Spleen (tissue), 11 donors: ENCODE results near the gene VPS9D1. TPM values are rescaled to one million over a fixed set of nuclear protein-coding genes. Genes with fewer than 3 reads are reported as not detected.

Source experiments
- DNase-seq: peaks from one replicate; pipeline ENCODE4 v3.0.0-alpha.2; 2020
- H3K27ac ChIP-seq, 8 donors: fragments of 200-600 bp; sonication (generic) in 7 of 8; 1 replicate in 4 of 8; 2 replicates in 4 of 8; pipeline versions ENCODE4 v1.5.0 to v1.8.0; 2016 to 2021; ENCODE audit warnings: inconsistent platforms in 4 of 8, mild to moderate bottlenecking in 4 of 8, moderate library complexity in 1 of 8
- H3K27me3 ChIP-seq, 7 donors: fragments of 200-600 bp; sonication (generic) in 6 of 7; replicated peaks in 1 of 7; 1 replicate in 4 of 7; 2 replicates in 3 of 7; pipeline versions ENCODE4 v1.5.0 to v1.8.0; 2016 to 2021; ENCODE audit warnings: inconsistent platforms in 3 of 7, mild to moderate bottlenecking in 1 of 7
- H3K36me3 ChIP-seq, 6 donors: fragments of 200-600 bp; sonication (generic) in 5 of 6; 1 replicate in 4 of 6; 2 replicates in 2 of 6; pipeline versions ENCODE4 v1.5.0 to v1.8.0; 2016 to 2021; ENCODE audit warnings: inconsistent platforms in 2 of 6
- H3K4me1 ChIP-seq, 6 donors: fragments of 200-600 bp; sonication (generic) in 5 of 6; 1 replicate in 3 of 6; 2 replicates in 3 of 6; pipeline versions ENCODE4 v1.5.0 to v1.8.0; 2016 to 2021; ENCODE audit warnings: inconsistent platforms in 3 of 6
- H3K4me3 ChIP-seq, 8 donors: fragments of 200-600 bp; sonication (generic) in 7 of 8; 1 replicate in 4 of 8; 2 replicates in 4 of 8; pipeline versions ENCODE4 v1.5.0 to v1.8.0; 2016 to 2021; ENCODE audit warnings: inconsistent platforms in 4 of 8, mild to moderate bottlenecking in 4 of 8, moderate library complexity in 2 of 8
- H3K9me3 ChIP-seq, 8 donors: fragments of 200-600 bp; sonication (generic) in 7 of 8; 1 replicate in 4 of 8; 2 replicates in 4 of 8; pipeline versions ENCODE4 v1.5.0 to v1.8.0; 2016 to 2021; ENCODE audit warnings: inconsistent platforms in 4 of 8
- CTCF ChIP-seq, 11 experiments: fragments of 200-600 bp in 7 of 11; fragments of 450-650 bp in 4 of 11; sonication (generic) in 4 of 11; IDR thresholded peaks in 8 of 11; conservative IDR thresholded peaks in 3 of 11; 1 replicate in 7 of 11; 2 replicates in 4 of 11; pipeline versions ENCODE4 v1.4.0 to v1.8.0; 2016 to 2021; ENCODE audit warnings: antibody characterized with exemption in 11 of 11, inconsistent platforms in 4 of 11, mild to moderate bottlenecking in 1 of 11
- POLR2A ChIP-seq, 3 donors: fragments of 450-650 bp; IDR thresholded peaks; one replicate each; pipeline ENCODE4 v1.5.1; 2017; ENCODE audit warnings: antibody characterized with exemption in 3 of 3, mild to moderate bottlenecking in 1 of 3
- POLR2AphosphoS5 ChIP-seq, 3 donors: sonication (generic); formaldehyde crosslinking; IDR thresholded peaks; one replicate each; pipeline ENCODE4 v1.5.1; 2017; ENCODE audit warnings: antibody characterized with exemption in 3 of 3
- whole genome bisulfite sequencing, 5 donors: extraction: QIAGEN DNeasy Blood & Tissue Kit in 3 of 5; methylation state at CpG; one replicate each; pipeline versions ENCODE4 v1.1.5 to v1.1.7; 2013 to 2018; 5-methylcytosine and 5-hydroxymethylcytosine counted together
- intact Hi-C: fragments of 100-400 bp; cut with DNase I; formaldehyde crosslinking; loops from one replicate; pipeline ENCODE4 v1.15.0; 2023; ENCODE audit warnings: low total_unique reads
- polyA plus RNA-seq, 3 donors: library from polyadenylated mRNA; stranded (reverse); fragments of 200-250 nt; gene quantifications; one replicate each; pipeline ENCODE4 v1.2.1, GENCODE V29; 2013
- total RNA-seq, 7 donors: library from RNA; depleted of rRNA in 3 of 7; stranded (reverse); fragments of >200 nt in 3 of 7; fragmentation: NEBNext Ultra II Directional in 4 of 7; extraction: Animal tissue kit (Norgen Biotek cat#: 25700) in 4 of 7; gene quantifications; one replicate each; pipeline versions ENCODE4 v1.1.0 to v1.2.1, GENCODE V29; 2016 to 2021
- donor health status: healthy with polysubstance abuse.
- donor health status: DM: no; HTN: no; CAD: no; lungs with moderate emphysema.
- donor health status: DM: no; HTN: no; CAD: no.
- donor health status: Bipolar disorder and iron deficiency.
- donor health status: healthy.
- donor health status: DM: no; HTN: no; CAD: no.
- donor health status: DM: yes; HTN: yes; CAD: no.

Gene VPS9D1
- total and polyA plus RNA-seq, 10 donors: 6.0 to 37.2 (median 19.3) TPM

GRCh38 chr16:89749637-89750036, 28.9 kb upstream of the VPS9D1 start:
- intact Hi-C loops: no loop called here
- 32 to 55% (median 36%) methylated on average over 10 of the region's 10 CpGs for WGBS, 5 donors
- H3K4me1 ChIP-seq: peaks cover 3 to 16% (median 11%) of the 10 kb centered on the region in 6 donors
- peak; percentile 85 for DNase-seq
- TF ChIP-seq CTCF (IDR thresholded peaks at IDR 0.05 in 8 of 11, conservative IDR thresholded peaks at IDR 0.05 in 3 of 11) (no peak), POLR2AphosphoS5 (IDR thresholded peaks at IDR 0.05) (no peak), POLR2A (IDR thresholded peaks at IDR 0.05) (no peak)
- H3K36me3 ChIP-seq: peaks cover 0 to 91% (median 27%) of the 10 kb centered on the region in 6 donors
- peak overlapping the region in 3 of 8 donors; percentile 13 to 47 (median 30) for H3K27ac ChIP-seq
- H3K27me3 ChIP-seq: no peaks in the 10 kb centered on the region
- H3K4me3 ChIP-seq: no peak overlapping the region
- H3K9me3 ChIP-seq: no peaks in the 10 kb centered on the region

- H3K36me3 ChIP-seq: peaks cover 0 to 94% (median 32%) of the 10 kb centered on the region in 6 donors
- TF ChIP-seq POLR2AphosphoS5 (IDR thresholded peaks at IDR 0.05): no peak
- TF ChIP-seq POLR2A (IDR thresholded peaks at IDR 0.05): no peak
- TF ChIP-seq CTCF (IDR thresholded peaks at IDR 0.05 in 8 of 11, conservative IDR thresholded peaks at IDR 0.05 in 3 of 11): no peak
Observed at GRCh38 chr16:89748921-89749320, 28.2 kb upstream of the VPS9D1 start.

GRCh38 chr16:89748076-89748475, 27.4 kb upstream of the VPS9D1 start:
- Histone ChIP-seq H3K4me1 (peaks cover 3 to 18% (median 11%) of the 10 kb centered on the region in 6 donors), H3K9me3 (no peaks in the 10 kb centered on the region), H3K36me3 (peaks cover 0 to 87% (median 33%) of the 10 kb centered on the region in 6 donors), H3K27me3 (no peaks in the 10 kb centered on the region), H3K4me3 (no peak overlapping the region), H3K27ac (no peak overlapping the region)
- intact Hi-C loops: no loop called here
- WGBS, 5 donors: 83 to 99% (median 97%) methylated on average over 9 of the region's 9 CpGs
- DNase-seq: no peak
- no peak for TF ChIP-seq POLR2A (IDR thresholded peaks at IDR 0.05)
- TF ChIP-seq POLR2AphosphoS5 (IDR thresholded peaks at IDR 0.05): no peak
- TF ChIP-seq CTCF (IDR thresholded peaks at IDR 0.05 in 8 of 11, conservative IDR thresholded peaks at IDR 0.05 in 3 of 11): no peak

More at GRCh38 chr16:89748921-89749320, 28.2 kb upstream of the VPS9D1 start:
- H3K27ac ChIP-seq: no peak overlapping the region
- DNase-seq: no peak
- H3K4me1 ChIP-seq: peaks cover 3 to 16% (median 11%) of the 10 kb centered on the region in 6 donors
- intact Hi-C loops: no loop called here
- H3K27me3 ChIP-seq: no peaks in the 10 kb centered on the region
- WGBS, 5 donors: 91 to 96% (median 93%) methylated on average over 11 of the region's 11 CpGs
- H3K9me3 ChIP-seq: no peaks in the 10 kb centered on the region
- no peak overlapping the region for H3K4me3 ChIP-seq

- no peaks in the 10 kb centered on the region for H3K9me3 ChIP-seq
- DNase-seq: no peak
- peaks cover 0 to 90% (median 45%) of the 10 kb centered on the region in 6 donors for H3K36me3 ChIP-seq
- H3K4me3 ChIP-seq: no peak overlapping the region
- no peak for TF ChIP-seq POLR2A (IDR thresholded peaks at IDR 0.05)
- TF ChIP-seq CTCF (IDR thresholded peaks at IDR 0.05 in 8 of 11, conservative IDR thresholded peaks at IDR 0.05 in 3 of 11): no peak
- TF ChIP-seq POLR2AphosphoS5 (IDR thresholded peaks at IDR 0.05): peak in 1 of 3 donors; percentile 51
- no peak overlapping the region for H3K27ac ChIP-seq
- H3K4me1 ChIP-seq: peaks cover 3 to 21% (median 11%) of the 10 kb centered on the region in 6 donors
- H3K27me3 ChIP-seq: no peaks in the 10 kb centered on the region
- intact Hi-C loops: no loop called here
- whole genome bisulfite sequencing, 5 donors: 88 to 93% (median 92%) methylated on average over 10 to 15 of the region's 15 CpGs
Observed at GRCh38 chr16:89746043-89746442, 25.3 kb upstream of the VPS9D1 start.
